Upper lobe of left lung (tissue), 4 donors: ENCODE measurements around the gene CHST9.

Experiments
- EP300 ChIP-seq, 4 donors: sonication (generic); formaldehyde crosslinking; IDR thresholded peaks; one replicate each; pipeline ENCODE4 v1.5.1; 2017; ENCODE audit warnings: antibody characterized with exemption in 4 of 4, control low read depth in 2 of 4
- POLR2A ChIP-seq, 4 donors: fragments of 450-650 bp; IDR thresholded peaks; one replicate each; pipeline ENCODE4 v1.5.1; 2016 to 2017; ENCODE audit warnings: antibody characterized with exemption in 4 of 4, mild to moderate bottlenecking in 2 of 4
- POLR2AphosphoS5 ChIP-seq, 2 donors: sonication (generic); formaldehyde crosslinking; IDR thresholded peaks; one replicate each; pipeline ENCODE4 v1.5.1; 2017; ENCODE audit warnings: antibody characterized with exemption in 2 of 2
- TF ChIP-seq, protein P1 (sequence below), 6 experiments: fragments of 450-650 bp in 4 of 6; fragments of 200-600 bp in 2 of 6; sonication (generic) in 2 of 6; IDR thresholded peaks; one replicate each; pipeline ENCODE4 v1.5.1; 2016 to 2019; ENCODE audit warnings: antibody characterized with exemption in 6 of 6

DNA sequence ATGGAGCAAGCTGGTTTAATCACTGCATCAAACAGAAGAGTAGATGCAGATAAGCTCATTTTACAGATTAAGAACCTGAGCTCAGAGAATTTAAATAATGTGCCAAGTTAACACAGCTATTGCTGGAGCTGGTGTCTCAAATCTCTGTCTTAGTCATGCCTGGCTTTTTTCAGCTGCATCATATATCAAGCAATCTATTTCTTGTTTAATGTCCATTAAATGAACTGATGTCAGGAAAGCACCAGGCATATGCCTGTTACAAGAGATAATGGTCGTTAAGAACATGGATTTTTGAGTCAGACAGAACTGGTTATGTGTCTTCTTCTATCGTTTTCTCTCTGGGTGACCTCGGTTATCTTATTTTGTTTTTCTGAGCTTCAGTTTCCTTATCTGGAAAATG, 259.8 kb downstream of the CHST9 start:
- TF ChIP-seq, protein P1, sequence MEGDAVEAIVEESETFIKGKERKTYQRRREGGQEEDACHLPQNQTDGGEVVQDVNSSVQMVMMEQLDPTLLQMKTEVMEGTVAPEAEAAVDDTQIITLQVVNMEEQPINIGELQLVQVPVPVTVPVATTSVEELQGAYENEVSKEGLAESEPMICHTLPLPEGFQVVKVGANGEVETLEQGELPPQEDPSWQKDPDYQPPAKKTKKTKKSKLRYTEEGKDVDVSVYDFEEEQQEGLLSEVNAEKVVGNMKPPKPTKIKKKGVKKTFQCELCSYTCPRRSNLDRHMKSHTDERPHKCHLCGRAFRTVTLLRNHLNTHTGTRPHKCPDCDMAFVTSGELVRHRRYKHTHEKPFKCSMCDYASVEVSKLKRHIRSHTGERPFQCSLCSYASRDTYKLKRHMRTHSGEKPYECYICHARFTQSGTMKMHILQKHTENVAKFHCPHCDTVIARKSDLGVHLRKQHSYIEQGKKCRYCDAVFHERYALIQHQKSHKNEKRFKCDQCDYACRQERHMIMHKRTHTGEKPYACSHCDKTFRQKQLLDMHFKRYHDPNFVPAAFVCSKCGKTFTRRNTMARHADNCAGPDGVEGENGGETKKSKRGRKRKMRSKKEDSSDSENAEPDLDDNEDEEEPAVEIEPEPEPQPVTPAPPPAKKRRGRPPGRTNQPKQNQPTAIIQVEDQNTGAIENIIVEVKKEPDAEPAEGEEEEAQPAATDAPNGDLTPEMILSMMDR (IDR thresholded peaks at IDR 0.05): no peak
- TF ChIP-seq POLR2A (IDR thresholded peaks at IDR 0.05) (no peak), POLR2AphosphoS5 (IDR thresholded peaks at IDR 0.05) (no peak), EP300 (IDR thresholded peaks at IDR 0.05) (no peak)
